Endodermal cell (in vitro differentiated cells): ENCODE data around the gene SIGLEC15. TPM values are rescaled to one million over a fixed set of nuclear protein-coding genes. Genes with fewer than 3 reads are reported as not detected.

Experiments
- DNase-seq: peaks from one replicate; pipeline ENCODE4 v3.0.0-alpha.2; 2017
- H3K27ac ChIP-seq: 2 replicates; pipeline ENCODE4 v1.5.1; 2013; ENCODE audit warnings: mild to moderate bottlenecking, low read depth, low read length, moderate library complexity
- H3K27me3 ChIP-seq: 2 replicates; pipeline ENCODE4 v1.6.1; 2013; ENCODE audit warnings: mild to moderate bottlenecking, low read length, moderate library complexity; ENCODE audit not compliant: insufficient read depth, control insufficient read depth, poor library complexity, severe bottlenecking
- H3K36me3 ChIP-seq: 2 replicates; pipeline ENCODE4 v1.7.0; 2013; ENCODE audit warnings: mild to moderate bottlenecking, low read length, moderate library complexity; ENCODE audit not compliant: control insufficient read depth, insufficient read depth
- H3K4me1 ChIP-seq: one replicate; pipeline ENCODE4 v1.7.0; 2013; ENCODE audit warnings: low read length; ENCODE audit not compliant: control insufficient read depth, insufficient read depth
- H3K4me3 ChIP-seq: 2 replicates; pipeline ENCODE4 v1.5.1; 2013; ENCODE audit warnings: mild to moderate bottlenecking, low read length, moderate library complexity
- H3K9ac ChIP-seq: 2 replicates; pipeline ENCODE4 v1.6.1; 2013; ENCODE audit warnings: mild to moderate bottlenecking, low read length, moderate library complexity; ENCODE audit not compliant: poor library complexity, severe bottlenecking; ENCODE audit errors: extremely low read depth
- H3K9me3 ChIP-seq: 2 replicates; pipeline ENCODE4 v1.6.1; 2013; ENCODE audit warnings: mild to moderate bottlenecking, low read length, moderate library complexity; ENCODE audit not compliant: control insufficient read depth
- H3K27ac Mint-ChIP-seq: 2 replicates; pipeline ENCODE4 v1.8.0; 2020; ENCODE audit warnings: mixed read lengths
- H3K27me3 Mint-ChIP-seq: 2 replicates; pipeline ENCODE4 v1.8.0; 2021; ENCODE audit warnings: mild to moderate bottlenecking, mixed read lengths; ENCODE audit not compliant: insufficient read depth
- H3K36me3 Mint-ChIP-seq: 2 replicates; pipeline ENCODE4 v1.8.0; 2020; ENCODE audit warnings: low read depth, mixed read lengths
- H3K4me1 Mint-ChIP-seq: 2 replicates; pipeline ENCODE4 v1.8.0; 2020; ENCODE audit warnings: mixed read lengths
- H3K4me3 Mint-ChIP-seq: 2 replicates; pipeline ENCODE4 v1.8.0; 2020; ENCODE audit warnings: mild to moderate bottlenecking, moderate library complexity, mixed read lengths
- H3K9me3 Mint-ChIP-seq: 2 replicates; pipeline ENCODE4 v1.8.0; 2020; ENCODE audit warnings: mild to moderate bottlenecking, mixed read lengths
- whole genome bisulfite sequencing, 2 experiments: methylation state at CpG; one replicate each; pipeline versions ENCODE4 v1.1.5 to v1.1.7; 2013; ENCODE audit warnings: missing lambda C conversion rate in 2 of 2, mixed read lengths in 1 of 2; ENCODE audit not compliant: insufficient coverage in 1 of 2, insufficient read length in 1 of 2; 5-methylcytosine and 5-hydroxymethylcytosine counted together
- total RNA-seq, 2 donors: library from RNA; stranded (reverse); fragmentation: NEBNext Ultra II Directional in 1 of 2; extraction: Animal tissue kit (Norgen Biotek cat#: 25700) in 1 of 2; gene quantifications; 2 replicates in 1 of 2; 3 replicates in 1 of 2; pipeline ENCODE4 v1.2.1, GENCODE V29; 2021
- TF ChIP-seq, protein P1 (sequence below): fragments of 200-600 bp; sonication (generic); conservative IDR thresholded peaks from 2 replicates; pipeline ENCODE4 v1.5.0; 2021; ENCODE audit warnings: antibody characterized with exemption, mild to moderate bottlenecking

SIGLEC15 gene
- total RNA-seq, 2 donors from 2014 or later, result not detected

DNA sequence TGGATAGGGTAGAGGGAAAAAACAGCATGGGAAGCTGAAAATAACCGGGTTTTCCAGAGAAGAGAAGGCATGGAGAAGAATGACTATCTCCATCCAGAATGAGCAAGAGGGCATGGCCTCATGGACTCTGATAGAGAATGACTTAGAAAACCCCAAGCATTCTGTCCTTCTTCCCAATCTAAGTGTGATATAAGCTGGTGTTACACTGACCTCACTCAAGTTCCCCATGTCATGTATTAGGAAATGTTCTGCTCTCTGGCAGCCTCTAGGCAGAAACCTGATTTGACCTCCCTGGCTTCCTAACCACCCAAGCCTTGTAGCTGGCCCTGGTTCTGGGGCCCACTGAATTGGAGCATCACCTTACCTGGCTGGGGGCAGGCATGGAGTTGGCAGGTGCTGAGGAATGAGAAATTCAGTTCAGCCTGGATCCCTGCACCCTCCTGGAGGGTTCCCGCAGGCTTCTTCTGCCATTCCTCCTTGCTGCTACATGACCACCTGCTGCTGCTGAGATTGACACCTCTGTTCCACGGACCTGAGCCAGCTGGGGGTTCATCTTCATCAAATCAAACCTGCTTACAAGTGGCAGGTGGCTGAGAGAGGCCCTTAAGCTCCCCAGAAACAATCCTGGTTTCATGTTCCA lies 5.2 kb upstream of the SIGLEC15 start:
- Histone ChIP-seq H3K27ac (no peak overlapping the region), H3K9me3 (no peaks in the 10 kb centered on the region), H3K4me3 (no peak overlapping the region), H3K36me3 (no peaks in the 10 kb centered on the region), H3K4me1 (no peaks in the 10 kb centered on the region), H3K27me3 (no peaks in the 10 kb centered on the region), H3K9ac (no peak overlapping the region)
- 63 to 70% methylated on average over 1 to 3 of the region's 3 CpGs for WGBS, 2 experiments
- no peak overlapping the region for H3K27ac Mint-ChIP-seq
- H3K4me1 Mint-ChIP-seq, result no peaks in the 10 kb centered on the region
- TF ChIP-seq, protein P1, sequence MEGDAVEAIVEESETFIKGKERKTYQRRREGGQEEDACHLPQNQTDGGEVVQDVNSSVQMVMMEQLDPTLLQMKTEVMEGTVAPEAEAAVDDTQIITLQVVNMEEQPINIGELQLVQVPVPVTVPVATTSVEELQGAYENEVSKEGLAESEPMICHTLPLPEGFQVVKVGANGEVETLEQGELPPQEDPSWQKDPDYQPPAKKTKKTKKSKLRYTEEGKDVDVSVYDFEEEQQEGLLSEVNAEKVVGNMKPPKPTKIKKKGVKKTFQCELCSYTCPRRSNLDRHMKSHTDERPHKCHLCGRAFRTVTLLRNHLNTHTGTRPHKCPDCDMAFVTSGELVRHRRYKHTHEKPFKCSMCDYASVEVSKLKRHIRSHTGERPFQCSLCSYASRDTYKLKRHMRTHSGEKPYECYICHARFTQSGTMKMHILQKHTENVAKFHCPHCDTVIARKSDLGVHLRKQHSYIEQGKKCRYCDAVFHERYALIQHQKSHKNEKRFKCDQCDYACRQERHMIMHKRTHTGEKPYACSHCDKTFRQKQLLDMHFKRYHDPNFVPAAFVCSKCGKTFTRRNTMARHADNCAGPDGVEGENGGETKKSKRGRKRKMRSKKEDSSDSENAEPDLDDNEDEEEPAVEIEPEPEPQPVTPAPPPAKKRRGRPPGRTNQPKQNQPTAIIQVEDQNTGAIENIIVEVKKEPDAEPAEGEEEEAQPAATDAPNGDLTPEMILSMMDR, result no peak
- no peaks in the 10 kb centered on the region for H3K36me3 Mint-ChIP-seq
- peaks cover 8% of the 10 kb centered on the region for H3K27me3 Mint-ChIP-seq
- H3K9me3 Mint-ChIP-seq, result no peaks in the 10 kb centered on the region
- peak; percentile 74 for DNase-seq
- H3K4me3 Mint-ChIP-seq, result no peak overlapping the region

DNA sequence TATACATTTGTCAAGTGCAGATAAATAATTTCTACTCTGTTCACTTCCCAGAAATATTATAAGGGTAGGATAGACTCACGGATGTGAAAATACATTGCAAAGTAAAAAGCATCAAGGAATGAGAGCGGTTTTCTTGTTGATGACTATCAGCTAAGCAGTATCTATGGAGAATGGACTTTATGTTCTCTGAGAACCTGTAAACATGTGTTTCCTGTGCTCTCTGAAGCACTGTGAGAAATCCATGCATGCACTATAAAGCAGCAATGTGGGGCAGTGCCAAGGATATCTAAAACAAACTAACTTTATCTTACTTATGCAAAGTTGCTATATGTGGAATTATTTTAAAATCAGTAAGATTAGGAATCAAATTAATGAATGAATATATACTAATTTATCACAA lies 4.4 kb upstream of the SIGLEC15 start:
- no peaks in the 10 kb centered on the region for H3K9me3 ChIP-seq
- TF ChIP-seq, protein P1, result no peak
- Mint-ChIP-seq H3K27ac (no peak overlapping the region), H3K27me3 (peaks cover 8% of the 10 kb centered on the region), H3K36me3 (no peaks in the 10 kb centered on the region), H3K4me1 (no peaks in the 10 kb centered on the region), H3K9me3 (no peaks in the 10 kb centered on the region), H3K4me3 (no peak overlapping the region)
- no peak overlapping the region for H3K4me3 ChIP-seq
- DNase-seq, result no peak
- no peaks in the 10 kb centered on the region for H3K4me1 ChIP-seq
- WGBS, 2 experiments, result 92 to 94% methylated on average over 2 of the region's 2 CpGs
- H3K9ac ChIP-seq, result no peak overlapping the region
- no peaks in the 10 kb centered on the region for H3K27me3 ChIP-seq
- no peaks in the 10 kb centered on the region for H3K36me3 ChIP-seq
- H3K27ac ChIP-seq, result no peak overlapping the region

DNA sequence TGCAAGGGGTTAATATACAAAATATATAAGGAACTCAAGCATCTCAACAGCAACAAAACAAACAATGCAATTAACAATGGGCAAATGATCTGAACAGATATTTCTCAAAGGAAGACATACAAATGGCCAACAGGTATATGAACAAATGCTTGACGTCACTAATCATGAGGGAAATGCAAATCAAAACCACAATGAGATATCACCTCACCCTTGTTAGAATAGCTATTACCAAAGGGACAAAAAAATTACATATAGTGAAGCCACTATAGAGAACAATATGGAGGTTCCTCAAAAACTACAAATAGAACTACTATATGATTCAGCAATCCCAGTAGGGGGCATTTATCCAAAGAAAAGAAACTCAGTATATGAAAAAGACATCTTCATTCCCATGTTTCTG lies 3.8 kb upstream of the SIGLEC15 start:
- Histone ChIP-seq H3K27me3 (no peaks in the 10 kb centered on the region), H3K27ac (no peak overlapping the region), H3K4me1 (no peaks in the 10 kb centered on the region), H3K36me3 (no peaks in the 10 kb centered on the region), H3K9ac (no peak overlapping the region), H3K9me3 (no peaks in the 10 kb centered on the region), H3K4me3 (no peak overlapping the region)
- H3K9me3 Mint-ChIP-seq, result no peaks in the 10 kb centered on the region
- H3K4me1 Mint-ChIP-seq, result no peaks in the 10 kb centered on the region
- peaks cover 6% of the 10 kb centered on the region for H3K27me3 Mint-ChIP-seq
- no peak overlapping the region for H3K27ac Mint-ChIP-seq
- no peak for DNase-seq
- TF ChIP-seq, protein P1, result no peak
- H3K4me3 Mint-ChIP-seq, result no peak overlapping the region
- H3K36me3 Mint-ChIP-seq, result no peaks in the 10 kb centered on the region
- 89 to 100% methylated on average over 1 of the region's 1 CpG for WGBS, 2 experiments
